NCI-H510A treated with DMSO at 0.1 percent for 48 hours (cell line): Measurements from ENCODE around the gene ADGRB2.

ENCODE experiments used
- DNase-seq: peaks from one replicate; lab custom pipeline; 2025; lab: John Stamatoyannopoulos, UW

Gene ADGRB2

GRCh38 chr1:31781756-31782371 is 17.7 kb upstream of the ADGRB2 start:
- DNase-seq: no peak

- DNase-seq: no peak
These were observed 17.1 kb upstream of the ADGRB2 start for GRCh38 chr1:31781138-31781755.

- no peak for DNase-seq
These were observed 16.5 kb upstream of the ADGRB2 start for GRCh38 chr1:31780632-31781031.

GRCh38 chr1:31779687-31780086 is 15.5 kb upstream of the ADGRB2 start:
- DNase-seq: no peak

GRCh38 chr1:31778763-31779488 is 14.8 kb upstream of the ADGRB2 start:
- no peak for DNase-seq

GRCh38 chr1:31776516-31776915 is 12.4 kb upstream of the ADGRB2 start:
- DNase-seq: no peak

- DNase-seq: no peak
These were observed 11.9 kb upstream of the ADGRB2 start for GRCh38 chr1:31776032-31776431.

- no peak for DNase-seq
These were observed 11.3 kb upstream of the ADGRB2 start for GRCh38 chr1:31775210-31775999.

GRCh38 chr1:31774495-31774894 is 10.4 kb upstream of the ADGRB2 start:
- DNase-seq: no peak

GRCh38 chr1:31773861-31774260 is 9.7 kb upstream of the ADGRB2 start:
- no peak for DNase-seq

- no peak for DNase-seq
These were observed 8.6 kb upstream of the ADGRB2 start for GRCh38 chr1:31772669-31773248.

- DNase-seq: no peak
These were observed 7.9 kb upstream of the ADGRB2 start for GRCh38 chr1:31771891-31772668.

- no peak for DNase-seq
These were observed 5.7 kb upstream of the ADGRB2 start for GRCh38 chr1:31769720-31770390.

- peak; percentile 6 for DNase-seq
These were observed 5.0 kb upstream of the ADGRB2 start for GRCh38 chr1:31768939-31769704.

GRCh38 chr1:31768407-31768907 is 4.3 kb upstream of the ADGRB2 start:
- no peak for DNase-seq

- no peak for DNase-seq
These were observed 3.1 kb upstream of the ADGRB2 start for GRCh38 chr1:31767225-31767624.

- DNase-seq: no peak
These were observed 1.4 kb upstream of the ADGRB2 start for GRCh38 chr1:31765516-31765915.

GRCh38 chr1:31765041-31765467 is 914 bp upstream of the ADGRB2 start:
- no peak for DNase-seq

- DNase-seq: no peak
These were observed 349 bp downstream of the ADGRB2 start for GRCh38 chr1:31763671-31764311.
